Stimulated activated CD4-positive, alpha-beta T cell treated with anti-CD3 and anti-CD28 coated beads, TNF-alpha, amount 100 ng/mL, for 24 hours (primary cell): ENCODE results near the gene ZZZ3.
"Not testable (repeated sequence)": the region's sequence is repeated elsewhere in the genome, so short reads cannot be mapped to it uniquely, and the experiment has no call there.

Experiments
- DNase-seq, 3 experiments: peaks; one replicate each; pipeline ENCODE4 v3.0.0-alpha.2; 2020; ENCODE audit warnings: low read depth in 3 of 3

ZZZ3 gene

DNA sequence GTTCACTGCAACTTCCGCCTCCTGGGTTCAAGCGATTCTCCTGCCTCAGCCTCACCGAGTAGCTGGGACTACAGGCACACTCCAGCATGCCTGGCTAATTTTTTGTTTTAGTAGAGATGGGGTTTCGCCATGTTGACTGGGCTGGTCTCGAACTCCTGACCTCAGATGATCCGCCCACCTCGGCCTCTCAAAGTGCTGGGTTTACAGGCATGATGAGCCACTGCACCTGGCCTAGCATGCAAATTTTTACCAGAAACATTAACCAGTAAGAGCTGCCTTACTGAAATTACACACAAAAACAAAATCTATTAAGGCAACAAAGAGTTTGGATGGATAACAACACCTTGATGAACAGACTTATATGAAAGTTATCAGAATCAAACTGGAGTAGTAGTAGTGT is 12.1 kb downstream of the ZZZ3 start:
- DNase-seq: no peak

DNA sequence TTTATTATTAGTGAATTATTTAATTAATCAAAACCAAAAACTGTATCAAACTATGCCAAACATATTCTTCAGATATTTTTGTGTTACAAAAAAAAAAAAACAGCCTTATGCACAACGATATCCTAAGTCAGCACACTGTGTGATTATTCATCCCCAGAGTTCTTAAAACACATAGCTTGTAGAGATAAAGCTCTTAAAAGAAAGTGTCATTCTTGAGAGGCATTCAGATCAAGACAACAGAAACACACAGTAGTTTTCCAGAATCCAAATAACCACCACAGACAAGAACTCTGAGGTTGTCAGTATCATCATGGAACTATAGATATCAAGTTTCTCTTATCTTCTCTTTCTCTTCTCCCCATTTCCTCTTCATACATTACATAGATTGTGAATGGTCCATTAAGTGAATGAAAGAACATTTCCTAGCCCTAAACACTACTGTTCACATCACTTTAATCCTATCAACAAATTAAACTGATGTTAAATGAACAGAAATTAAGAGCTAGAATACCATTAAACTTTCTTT is 13.5 kb downstream of the ZZZ3 start:
- no peak for DNase-seq

DNA sequence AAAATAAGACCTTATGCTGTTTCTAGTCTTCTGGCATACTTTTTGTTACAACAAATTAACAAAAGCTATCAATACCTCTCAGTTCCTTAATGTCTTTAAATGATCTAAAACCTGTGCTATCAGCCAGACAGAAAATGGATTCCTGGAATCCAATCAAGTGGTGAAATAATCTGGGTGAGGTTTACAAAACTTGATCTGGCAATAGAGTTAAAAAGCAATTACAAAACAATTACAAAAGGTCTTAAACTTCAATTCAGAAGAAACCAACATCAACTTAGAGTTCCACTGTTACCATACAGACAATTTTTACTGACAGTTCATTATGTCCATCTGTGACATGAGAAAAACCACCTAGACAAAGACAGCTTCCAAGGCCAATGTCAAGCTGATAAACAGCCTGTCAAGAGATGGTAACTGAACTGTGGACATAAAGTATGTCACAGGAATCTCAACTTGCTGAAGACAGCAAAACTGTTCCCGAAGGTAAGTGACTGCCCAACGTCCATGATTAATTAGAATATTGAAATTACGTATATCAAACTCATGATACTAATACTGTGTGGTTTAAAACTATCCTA is 17.4 kb downstream of the ZZZ3 start:
- no peak for DNase-seq

DNA sequence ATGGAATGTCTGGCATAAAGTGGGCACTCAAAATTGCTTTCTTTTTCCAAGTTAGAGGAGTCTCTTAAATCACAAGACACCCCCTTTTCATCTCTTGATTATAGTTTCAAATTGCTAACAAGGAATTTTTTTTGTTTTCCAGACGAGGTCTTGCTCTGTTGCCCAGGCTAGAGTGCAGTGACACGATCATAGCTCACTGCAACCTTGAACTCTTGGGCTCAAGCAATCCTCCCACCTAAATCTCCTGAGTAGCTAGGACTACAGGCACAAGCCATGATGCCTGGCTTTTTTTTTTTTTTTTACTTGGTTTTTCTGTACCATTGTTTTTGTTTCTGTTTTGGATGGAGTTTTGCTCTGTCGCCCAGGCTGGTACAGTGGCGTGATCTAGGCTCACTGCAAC is 20.8 kb downstream of the ZZZ3 start:
- no peak for DNase-seq

DNA sequence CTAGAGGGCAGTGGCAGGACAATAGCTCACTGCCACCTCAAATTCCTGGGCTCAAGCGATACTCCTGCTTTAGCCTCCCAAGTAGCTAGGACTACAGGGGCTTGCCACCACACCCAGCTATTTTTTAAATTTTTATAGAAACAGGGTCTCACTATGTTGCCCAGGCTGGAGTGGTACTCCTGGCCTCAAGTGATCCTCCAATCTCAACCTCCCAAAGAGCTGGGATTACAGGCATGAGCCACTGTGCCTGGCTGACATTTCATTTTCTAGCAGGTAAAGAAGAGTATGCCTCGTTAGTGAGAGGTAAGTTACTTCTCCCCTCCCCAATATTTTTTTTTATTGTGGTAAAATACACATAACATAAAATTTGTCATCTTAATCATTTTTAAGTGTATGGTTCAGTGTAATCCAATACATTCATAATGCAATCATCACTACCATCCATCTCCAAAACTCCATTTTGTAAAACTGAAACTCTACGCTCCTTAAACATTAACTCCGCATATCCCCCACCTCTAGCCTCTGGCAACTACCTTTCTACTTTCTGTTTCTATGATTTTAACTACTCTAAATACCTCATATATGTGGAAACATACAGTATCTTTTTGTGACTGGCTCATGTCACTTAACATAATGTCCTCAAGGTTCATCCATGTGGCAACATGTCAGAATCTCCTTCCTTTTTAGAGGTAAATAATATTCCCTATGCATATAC is 22.4 kb downstream of the ZZZ3 start:
- DNase-seq: no peak

DNA sequence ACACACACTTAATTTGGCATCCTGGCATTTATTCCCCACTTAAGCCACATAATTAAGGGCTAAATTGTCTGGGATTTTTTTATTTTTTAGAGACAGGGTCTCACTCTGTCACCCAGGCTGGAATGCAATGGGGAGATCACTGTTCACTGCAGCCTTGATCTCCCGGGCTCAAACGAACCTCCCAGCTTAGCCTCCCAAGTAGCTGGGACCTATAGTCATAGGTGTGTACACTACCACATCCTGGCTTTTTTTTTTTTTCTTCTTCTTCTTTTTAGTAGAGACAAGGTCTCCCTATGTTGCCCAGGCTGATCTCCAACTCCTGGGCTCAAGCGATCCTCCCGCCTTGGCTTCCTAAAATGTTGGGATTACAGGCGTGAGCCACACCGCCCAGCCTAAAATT is 24.2 kb downstream of the ZZZ3 start:
- no peak for DNase-seq

DNA sequence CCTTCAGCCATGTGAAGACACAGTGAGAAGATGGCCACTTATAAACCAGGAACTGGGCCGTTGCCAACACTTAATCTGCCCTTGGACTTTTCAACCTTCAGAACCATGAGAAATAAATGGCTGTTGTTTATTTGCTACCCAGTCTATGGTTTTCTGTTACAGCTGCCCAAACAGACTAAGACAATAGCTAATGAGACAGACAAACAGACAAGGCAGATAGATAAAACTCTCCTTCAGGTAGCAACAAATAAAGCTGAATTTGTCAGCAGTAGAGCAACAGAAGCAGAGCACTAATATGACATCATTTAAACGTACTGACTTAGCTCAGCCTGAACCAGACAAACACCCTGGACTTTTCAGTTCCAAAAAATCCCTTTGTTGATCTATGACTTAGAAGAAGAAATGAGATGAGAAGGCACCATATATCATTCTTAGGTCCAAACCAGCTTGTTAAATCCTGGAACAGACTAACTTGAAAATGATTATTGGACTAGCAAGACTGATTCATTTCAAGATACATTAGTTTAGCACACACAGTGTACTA is 27.0 kb downstream of the ZZZ3 start:
- DNase-seq: no peak

DNA sequence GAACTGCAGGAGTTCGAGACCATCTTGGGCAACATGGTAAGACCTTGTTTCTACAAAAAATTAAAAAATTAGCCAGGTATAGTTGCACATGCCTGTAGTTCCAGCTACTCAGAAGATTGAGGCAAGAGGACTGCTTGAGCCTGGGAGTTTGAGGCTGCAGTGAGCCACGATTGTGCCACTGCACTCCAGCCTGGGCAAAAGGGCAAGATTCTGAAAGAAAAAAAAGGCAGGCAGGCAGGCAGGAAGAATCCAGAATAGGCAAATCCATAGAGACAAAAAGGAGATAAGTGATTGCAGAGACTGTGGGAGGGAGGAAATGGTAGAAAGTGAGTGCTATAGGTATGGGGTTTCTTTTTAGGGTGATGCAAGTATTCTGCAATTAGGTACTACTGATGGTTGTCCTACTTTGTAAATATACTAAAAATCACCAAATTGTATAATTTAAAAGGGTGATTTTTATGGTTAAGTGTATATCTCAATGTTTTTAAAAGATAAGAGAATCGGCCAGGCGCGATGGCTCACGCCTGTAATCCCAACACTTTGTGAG is 29.4 kb downstream of the ZZZ3 start:
- no peak for DNase-seq

DNA sequence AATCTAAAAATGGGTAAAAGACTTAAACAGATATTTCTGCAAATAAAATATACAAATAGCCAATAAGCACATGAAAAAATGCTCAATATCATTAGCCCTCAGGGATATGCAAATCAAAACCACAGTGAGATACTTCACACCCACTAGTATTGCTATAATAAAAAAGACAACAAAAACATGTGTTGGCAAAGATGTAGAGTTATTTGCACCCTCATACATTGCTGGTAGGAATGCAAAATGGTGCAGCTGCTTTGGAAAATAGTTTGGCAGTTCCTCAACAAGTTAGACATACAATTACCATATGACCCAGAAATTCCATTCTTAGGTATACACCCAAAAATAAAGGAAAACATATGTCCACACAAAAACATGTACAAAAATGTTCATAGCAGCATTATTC is 30.2 kb downstream of the ZZZ3 start:
- no peak for DNase-seq

DNA sequence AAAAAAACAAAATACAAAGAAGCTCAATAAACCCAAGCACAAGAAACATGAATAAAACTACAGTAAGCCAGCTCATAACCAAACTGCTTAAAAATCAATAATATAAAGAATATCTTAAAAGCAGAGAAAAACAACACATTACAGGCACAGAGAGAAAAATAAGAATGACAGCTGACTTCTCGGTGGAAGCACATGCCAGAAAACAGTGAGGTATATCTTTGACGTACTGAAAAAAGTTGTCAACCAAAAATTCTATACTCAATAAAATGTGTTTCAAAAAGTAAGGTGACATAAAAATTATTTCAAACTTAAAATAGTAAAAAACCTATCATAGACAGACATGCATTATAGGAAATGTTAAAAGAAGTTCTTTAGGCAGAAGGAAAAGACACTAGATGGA is 33.3 kb downstream of the ZZZ3 start:
- no peak for DNase-seq

DNA sequence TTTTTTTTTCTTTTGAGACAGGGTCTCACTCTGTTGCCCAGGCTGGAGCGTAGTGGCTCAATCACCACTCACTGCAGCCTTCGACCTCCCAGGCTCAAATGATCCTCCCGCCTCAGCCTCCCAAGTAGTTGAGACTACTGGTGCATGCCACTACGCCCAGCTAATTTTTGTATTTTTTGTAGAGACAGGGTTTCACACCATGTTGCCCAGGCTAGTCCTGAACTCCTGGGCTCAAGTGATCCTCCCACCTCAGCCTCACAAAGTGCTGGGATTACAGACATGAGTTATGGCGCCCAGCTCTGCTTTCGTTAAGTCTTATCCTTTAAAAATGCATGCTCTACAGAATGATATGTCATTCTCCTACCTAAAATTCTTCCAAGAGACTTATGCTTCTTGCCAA is 36.2 kb downstream of the ZZZ3 start:
- not testable (repeated sequence) for DNase-seq

DNA sequence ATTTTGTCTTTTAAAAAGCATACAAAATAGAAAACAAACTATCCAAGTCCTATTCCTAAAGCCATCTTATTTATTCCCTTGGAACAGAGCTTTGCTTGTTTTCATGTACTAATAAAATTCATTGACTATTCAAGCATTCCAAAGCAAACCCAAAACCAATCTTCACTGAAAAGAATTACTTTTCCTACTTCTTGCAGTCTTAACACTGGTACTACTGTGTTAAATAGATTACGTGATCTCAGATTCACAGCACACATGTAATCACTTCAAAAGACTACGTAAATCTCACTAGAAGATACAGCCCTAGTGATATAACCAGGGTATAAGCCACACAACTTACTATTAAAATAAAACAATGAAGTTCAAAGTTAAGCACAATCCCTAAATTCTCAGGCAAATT is 39.0 kb downstream of the ZZZ3 start:
- no peak for DNase-seq

DNA sequence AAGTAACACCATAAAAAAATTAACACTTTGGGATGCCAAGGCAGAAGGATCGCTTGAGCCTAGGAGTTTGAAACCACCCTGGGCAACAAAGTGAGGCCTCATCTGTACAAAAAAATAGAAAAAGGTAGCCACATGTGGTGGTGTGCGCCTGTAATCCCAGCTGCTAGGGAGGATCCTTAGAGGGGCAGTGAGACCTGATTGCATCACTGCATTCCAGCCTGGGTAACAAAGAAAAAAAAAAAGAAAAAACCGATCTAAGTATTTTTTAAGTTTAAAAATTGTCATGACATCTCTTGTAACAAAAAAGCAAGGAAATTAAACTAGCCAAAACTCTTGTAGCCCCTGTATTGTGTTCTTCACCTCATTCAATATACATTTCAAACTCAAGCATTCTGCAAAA is 39.5 kb downstream of the ZZZ3 start:
- DNase-seq: no peak

DNA sequence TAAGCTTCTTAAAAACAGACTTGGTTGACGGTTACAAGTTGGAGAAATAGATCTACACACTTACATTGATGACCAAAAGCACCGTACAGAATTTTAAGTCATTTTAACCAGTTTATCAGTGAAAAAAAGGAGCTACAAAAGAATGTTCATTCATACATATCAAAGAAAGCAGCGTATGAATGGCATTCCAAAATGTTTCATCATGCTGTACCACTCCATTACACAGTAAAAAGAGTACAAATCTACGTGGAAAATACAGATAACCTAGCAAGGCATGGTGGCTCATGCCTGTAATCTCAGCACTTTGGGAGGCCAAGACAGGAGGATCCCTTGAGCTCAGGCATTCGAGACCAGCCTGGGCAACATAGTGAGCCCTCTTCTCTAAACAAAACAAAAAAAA is 40.3 kb downstream of the ZZZ3 start:
- DNase-seq: no peak

DNA sequence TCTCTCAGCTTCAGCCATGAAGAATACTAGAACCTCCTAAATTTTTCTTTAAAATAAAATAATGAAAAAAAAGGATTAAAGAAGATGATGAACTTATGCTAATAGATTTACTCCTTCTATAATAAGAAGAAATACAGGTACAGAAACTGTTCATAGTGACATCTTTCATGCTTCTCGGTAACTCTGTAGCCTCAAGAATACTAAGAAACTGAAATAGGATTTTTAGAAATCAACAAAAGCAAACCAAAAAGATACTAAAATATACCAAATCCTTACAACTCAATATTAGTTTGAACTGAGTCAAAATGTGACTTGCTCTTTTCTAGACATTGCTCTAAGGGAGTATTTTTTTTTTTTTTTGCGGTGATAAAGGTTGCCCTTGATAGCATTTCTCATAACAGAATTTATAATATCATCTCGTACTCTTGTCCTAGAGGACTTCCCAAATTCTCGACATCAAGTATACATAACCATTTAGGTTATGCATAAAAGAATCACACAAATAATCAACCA is 42.8 kb downstream of the ZZZ3 start:
- no peak for DNase-seq

DNA sequence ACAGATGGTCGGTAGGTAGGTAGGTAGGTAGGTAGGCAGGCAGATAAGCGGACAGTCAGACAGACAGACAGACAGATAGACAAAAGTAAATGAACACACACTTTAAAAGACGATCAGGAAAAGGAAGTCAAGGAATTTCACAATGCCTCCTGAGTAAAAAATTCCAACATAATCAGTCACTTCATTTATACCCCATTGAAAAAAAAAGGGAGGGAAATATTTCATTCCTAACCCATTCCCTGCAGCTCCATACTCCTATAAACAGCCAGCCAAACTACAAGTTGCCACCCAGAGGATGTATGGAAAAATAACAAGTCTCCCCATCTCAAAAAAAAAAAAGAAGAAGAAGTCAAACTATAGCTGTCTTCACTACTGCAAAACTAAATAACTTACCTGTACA is 43.4 kb downstream of the ZZZ3 start:
- DNase-seq: no peak

DNA sequence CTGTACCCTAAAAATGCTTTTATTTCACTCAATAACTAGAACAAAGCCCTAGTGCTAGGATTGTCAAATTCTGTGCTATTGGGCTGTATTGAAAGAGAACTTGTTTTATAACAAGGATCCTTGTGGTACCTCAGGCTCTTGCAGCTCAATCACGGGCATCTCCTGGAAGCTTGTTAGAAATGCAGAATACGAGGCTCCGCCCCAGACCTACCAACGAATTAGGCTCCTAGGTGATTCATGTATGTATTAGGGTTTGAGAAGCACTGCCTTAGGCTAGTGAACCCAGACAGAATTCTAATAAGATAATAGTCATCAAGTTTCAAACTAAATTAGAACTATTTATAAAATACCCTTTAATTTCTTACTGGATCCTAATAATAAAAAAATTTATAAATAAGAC is 45.6 kb downstream of the ZZZ3 start:
- no peak for DNase-seq
